ENCODE data around the gene IFIT5.
A peak's percentile ranks its signal among the peaks of the same experiment; 100 is the strongest.
"Not testable (repeated sequence)": the region's sequence is repeated elsewhere in the genome, so short reads cannot be mapped to it uniquely, and the experiment has no call there.

IFIT5 gene

DNA sequence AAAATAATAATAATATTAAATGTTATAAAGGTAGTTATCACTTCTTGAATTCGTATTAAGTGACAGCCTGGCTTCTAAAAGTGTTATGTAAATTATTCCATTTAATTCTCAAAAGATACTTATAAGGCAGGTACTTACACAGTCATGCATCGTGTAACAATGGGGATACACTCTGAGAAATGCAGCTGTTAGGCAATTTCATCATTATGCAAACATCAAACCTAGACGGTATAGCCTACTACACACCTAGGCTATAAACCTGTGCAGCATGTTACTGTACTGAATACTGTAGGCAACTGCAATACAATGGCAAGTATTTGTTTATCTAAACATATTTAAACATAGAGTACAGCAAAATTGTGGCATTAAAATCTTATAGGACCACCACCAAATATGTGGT, 20.5 kb upstream of the IFIT5 start:
- FAIRE-seq = no peak

DNA sequence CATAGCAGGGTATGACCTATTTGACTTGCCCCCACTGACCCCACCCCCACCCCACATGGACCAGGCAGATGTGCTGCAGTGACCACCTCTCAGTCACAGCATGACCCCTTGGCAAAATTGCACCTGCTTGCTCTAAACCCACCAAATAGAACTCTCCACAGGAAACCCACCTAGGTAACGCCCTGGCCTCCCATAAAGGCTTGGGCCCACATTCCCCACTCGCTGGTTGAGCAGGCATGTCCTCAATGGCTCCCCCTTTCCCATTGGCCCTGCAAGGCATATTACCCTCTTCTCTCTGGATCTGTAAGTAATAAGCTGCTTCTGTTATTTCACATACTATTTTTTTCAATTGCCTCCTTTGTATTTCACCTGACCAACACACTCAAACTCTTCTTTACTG, 19.2 kb upstream of the IFIT5 start:
- no peak for FAIRE-seq

DNA sequence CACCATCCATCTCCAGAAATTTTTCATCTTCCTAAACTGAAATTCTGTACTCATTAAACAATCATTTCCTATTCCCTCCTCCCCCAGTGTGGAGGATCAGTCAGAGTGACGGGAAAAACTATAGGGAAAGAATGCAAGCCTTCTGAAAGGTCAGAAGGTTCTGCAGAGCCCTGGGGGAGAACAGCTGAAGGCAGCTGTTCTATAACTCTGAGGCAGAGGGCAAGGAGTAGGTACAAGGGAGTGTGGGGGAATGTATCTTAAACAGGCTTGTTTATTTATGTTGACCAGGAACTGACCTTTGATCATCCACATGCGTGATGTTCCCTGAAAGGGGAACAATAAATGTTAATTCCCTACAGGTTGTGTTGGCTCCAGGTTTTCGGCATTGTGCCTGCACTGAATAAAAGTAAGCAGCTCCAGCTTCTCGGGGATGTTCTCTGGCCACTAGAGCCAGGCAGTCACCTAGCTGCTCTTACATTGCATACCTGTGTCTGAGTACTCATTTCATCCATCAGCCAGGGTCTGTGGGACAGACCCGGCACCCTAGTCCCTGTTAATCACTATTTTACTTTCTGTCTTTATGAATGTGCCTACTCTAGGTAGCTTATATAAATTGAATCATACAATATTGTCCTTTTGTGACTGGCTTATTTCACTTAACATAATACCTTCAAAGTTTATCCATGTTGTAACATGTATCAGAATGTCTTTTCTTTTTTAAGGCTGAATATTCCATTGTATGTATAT, 16.2 kb upstream of the IFIT5 start:
- FAIRE-seq = no peak

DNA sequence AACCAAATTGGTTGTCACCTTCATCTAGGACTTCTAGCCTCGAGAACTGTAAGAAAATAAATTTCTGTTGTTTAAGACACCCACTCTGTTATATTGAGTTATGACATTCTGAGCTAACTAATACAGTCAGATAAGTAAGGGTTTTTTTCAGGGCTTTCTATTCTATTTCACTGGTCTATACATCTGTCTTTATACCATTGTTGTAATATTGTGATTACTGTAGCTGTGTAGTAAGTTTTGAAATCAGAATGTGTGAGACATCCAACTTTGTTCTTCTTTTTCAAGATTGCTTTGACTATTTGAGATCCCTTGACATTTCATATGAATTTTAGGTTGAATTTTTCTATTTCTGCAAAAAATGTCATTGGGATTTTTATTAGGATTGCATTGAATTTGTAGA, 14.4 kb upstream of the IFIT5 start:
- no peak for FAIRE-seq

DNA sequence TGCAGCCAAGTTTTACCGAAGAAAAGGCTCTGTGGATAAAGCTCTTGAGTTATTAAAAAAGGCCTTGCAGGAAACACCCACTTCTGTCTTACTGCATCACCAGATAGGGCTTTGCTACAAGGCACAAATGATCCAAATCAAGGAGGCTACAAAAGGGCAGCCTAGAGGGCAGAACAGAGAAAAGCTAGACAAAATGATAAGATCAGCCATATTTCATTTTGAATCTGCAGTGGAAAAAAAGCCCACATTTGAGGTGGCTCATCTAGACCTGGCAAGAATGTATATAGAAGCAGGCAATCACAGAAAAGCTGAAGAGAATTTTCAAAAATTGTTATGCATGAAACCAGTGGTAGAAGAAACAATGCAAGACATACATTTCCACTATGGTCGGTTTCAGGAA, 11.3 kb upstream of the IFIT5 start:
- no peak for FAIRE-seq

DNA sequence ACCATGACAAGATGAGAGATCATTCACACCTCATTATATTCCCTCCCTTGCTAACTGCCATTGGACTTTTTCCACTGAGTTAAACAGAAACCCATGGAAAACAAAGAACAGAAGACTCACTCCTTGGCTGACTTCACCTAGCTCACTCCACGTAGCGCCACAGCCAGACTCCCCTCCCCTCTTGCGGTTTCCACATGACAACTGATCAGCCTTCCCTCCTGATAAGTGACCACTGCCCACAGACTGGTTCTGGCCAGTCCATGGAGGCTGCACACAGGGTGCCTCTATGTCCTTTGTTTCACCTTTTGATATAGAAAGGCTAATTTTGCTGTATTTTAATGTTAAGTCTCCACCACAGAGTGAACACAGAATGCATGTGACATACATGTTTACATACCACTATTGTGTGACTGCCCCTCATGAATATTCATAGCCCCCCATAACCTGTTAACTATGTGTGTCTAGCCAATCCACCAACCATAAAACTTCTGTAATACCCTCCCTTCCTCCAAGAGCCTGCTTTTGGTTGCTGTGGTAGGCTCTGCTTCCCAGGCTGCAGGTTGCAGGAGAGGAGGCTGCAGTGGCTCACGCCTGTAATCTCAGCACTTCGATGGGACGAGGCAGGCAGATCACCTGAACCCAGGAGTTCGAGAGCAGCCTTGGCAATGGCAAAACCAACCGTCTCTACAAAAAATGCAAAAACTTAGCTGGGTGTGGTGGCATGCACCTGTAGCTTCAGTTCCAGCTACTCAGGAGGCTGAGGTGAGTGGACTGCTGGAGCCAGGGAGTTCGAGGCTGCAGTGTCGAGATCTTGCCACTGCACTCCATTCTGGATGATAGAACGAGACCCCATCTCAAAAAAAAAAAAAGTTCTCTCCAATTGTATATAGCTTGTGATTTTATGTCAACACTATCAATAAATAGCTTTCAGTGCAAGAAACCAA, 10.0 kb upstream of the IFIT5 start:
- no peak for FAIRE-seq

DNA sequence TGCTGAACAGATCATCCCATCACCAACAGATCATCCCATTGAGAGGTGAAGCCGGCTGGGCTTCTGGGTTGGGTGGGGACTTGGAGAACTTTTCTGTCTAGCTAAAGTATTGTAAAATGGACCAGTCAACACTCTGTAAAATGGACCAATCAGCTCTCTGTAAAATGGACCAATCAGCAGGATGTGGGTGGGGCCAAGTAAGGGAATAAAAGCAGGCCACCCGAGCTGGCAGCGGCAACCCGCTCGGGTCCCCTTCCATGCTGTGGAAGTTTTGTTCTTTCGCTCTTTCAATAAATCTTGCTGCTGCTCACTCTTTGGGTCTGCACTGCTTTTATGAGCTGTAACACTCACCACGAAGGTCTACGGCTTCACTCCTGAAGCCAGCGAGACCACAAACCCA, 8.2 kb upstream of the IFIT5 start:
- not testable (repeated sequence) for FAIRE-seq

DNA sequence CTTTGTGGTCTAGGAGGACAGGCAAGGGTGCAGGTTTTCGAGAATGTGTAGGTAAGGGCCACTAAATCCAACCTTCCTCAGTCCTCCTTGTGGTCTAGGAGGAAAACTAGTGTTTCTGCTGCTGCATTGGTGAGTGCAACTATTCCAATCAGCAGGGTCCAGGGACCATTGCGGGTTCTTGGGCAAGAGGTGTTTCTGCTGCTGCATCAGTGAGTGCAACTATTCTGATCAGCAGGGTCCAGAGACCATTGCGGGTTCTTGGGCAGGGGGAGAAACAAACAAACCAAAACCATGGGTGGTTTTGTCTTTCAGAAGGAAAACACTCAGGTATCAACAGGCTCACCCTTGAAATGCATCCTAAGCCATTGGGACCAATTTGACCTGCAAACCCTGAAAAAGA, 6.6 kb upstream of the IFIT5 start:
- FAIRE-seq = not testable (repeated sequence)

DNA sequence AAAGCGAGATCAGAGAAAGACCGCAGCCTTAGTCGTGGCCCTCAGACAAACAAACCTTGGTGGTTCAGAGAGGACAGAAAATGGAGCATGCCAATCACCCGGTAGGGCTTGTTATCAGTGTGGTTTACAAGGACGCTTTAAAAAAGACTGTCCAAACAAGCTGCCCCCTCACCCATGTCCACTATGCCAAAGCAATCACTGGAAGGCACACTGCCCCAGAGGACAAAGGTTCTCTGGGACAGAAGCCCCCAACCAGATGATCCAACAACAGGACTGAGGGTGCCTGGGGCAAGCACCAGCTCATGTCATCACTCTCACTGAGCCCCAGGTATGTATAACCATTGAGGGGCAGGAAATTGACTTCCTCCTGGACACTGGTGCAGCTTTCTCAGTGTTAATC, 5.1 kb upstream of the IFIT5 start:
- FAIRE-seq = not testable (repeated sequence)

DNA sequence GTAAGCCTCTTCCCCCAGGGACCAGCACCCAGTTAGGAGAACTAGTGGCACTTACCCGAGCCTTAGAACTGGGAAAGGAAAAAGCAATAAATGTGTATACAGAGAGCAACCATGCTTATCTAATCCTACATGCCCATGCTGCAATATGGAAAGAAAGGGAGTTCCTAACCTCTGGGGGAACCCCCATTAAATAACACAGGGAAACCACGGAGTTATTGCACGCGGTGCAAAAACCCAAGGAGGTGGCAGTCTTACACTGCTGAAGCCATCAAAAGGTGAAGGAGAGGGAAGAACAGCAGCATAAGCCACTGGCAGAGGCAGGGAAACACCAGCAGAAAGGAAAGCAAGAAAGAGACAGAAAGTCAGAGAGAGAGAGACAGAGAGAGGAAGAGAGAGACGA, 3.8 kb upstream of the IFIT5 start:
- not testable (repeated sequence) for FAIRE-seq

DNA sequence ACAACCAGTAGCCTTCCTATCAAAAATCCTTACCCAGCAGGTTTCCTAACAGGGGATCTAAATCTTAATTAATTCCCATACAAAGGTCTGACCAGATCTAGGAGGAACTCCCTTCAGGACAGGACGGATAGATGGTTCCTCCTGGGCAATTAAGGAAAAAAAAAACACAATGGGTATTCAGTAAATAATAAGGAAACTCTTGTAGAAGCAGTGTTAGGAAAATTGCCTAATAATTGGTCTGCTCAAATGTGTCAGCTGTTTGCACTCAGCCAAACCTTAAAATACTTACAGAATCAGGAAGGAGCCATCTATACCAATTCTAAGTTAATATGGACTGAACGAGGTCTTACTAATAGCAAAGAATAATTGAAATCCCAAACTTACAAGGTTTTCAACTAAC, 3.2 kb upstream of the IFIT5 start:
- FAIRE-seq = not testable (repeated sequence)

DNA sequence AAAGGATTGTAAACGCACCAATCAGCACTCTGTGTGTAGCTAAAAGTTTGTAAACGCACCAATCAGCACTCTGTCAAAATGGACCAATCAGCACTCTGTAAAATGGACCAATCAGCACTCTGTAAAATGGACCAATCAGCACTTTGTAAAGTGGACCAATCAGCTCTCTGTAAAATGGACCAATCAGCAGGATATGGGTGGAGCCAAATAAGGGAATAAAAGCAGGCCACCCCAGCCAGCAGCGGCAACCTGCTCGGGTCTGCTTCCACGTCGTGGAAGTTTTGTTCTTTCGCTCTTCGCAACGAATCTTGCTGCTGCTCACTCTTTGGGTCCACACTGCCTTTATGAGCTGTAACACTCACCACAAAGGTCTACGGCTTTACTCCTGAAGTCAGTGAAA, 2.1 kb upstream of the IFIT5 start:
- not testable (repeated sequence) for FAIRE-seq

DNA sequence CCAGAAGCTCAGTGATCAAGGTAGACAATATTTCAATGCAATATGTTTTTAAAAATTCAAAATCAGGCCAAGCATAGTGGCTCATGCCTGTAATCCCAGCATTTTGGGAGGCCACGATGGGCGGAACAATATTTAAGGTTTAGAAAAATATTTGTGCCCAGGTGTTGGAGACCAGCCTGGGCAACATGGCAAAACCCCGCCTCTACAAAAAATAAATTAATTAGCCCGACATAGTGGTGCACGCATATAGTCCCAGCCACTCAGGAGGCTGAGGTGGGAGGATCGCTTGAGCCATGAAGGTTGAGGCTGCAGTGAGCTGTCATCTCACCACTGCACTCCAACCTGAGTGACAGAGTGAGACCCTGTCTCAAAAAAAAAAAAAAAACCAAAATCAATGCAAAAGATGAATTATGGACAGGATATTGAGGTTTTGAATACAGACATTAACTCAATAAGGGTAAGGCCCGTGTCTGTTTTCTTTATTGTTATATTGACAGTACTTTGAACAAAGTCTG, 913 bp upstream of the IFIT5 start:
- no peak for FAIRE-seq

DNA sequence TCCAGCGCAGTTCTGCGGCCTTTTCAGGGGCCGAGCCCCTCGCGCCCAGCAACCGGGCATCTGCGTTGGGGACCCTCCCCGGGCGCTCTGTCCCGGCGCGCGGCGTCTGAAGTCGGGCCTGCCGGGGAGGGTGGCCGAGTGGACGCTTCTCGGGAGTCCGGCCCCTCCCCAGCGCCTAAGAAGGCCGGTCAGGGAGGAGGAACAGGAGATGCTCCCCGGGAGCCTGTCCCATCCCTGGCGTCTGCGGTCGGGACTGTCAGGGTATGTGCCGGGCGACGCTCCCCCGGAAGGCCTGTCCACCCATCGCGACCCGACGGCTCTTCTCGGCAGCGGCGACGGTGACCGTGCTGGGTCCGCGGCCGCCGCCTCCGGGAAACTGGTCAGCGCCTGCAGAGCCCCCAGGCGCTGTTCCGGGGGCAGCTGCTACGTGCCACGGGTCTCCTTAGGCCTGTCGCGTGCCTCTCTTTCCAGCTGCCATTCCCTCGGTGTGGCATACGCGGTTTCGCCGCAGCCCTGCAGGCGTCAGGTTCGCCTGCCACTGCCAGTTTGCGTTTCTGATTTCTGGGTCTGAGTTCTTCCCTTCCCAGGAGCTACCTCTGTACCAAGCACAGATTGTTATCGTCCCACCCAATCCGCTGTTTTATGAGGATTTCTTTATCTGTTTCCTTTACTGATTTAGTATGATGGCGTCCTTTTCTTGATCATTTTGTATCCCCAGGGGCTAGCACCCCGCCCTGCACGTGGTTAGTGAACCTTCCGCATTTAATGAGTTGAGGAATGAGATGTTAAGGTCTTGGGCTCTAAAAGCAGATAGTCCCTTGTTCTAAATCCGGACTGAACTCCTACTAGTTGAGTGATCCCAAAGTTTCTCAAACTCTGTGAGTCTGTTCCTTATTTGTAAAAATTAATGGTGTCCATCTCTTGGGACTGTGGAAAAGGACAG, 782 bp downstream of the IFIT5 start:
- no peak for FAIRE-seq

DNA sequence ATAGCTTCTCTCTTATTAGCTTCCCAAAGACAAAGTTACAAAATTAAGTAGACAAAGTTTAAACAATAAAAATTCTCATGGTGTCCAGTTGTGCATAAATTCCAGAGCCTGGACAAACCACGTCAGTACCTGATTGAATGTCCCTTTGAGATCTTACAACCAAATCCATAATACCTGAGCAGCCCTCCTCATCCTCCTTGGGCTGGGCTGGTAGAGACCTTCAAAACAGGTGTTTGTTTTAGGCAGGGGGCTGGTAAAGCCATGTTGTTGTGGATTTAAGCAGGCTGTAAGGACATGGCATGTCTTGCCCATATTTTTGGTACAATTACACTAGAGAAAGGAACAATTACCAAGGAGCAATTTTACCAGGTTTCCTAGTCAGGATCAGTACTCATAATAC, 2.1 kb downstream of the IFIT5 start:
- no peak for FAIRE-seq

DNA sequence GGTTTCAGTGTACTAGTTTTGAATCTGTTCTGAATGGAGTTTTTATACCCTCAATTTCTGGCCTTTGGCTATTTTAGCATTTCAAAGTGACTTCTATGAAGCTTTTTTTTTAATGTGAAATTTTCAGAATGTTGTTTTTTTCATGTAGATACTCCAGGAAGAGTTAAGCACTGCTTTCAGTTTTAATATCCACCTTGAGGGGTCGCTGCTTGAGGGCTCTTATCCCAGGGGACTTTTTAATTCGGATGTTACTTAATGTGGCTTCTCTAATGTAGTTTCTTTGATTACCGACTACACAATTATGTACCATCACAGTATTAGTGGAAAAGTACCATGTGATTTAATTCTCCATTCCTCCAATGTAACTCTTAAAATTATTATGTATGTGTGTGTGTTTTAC, 5.2 kb downstream of the IFIT5 start:
- FAIRE-seq = no peak

DNA sequence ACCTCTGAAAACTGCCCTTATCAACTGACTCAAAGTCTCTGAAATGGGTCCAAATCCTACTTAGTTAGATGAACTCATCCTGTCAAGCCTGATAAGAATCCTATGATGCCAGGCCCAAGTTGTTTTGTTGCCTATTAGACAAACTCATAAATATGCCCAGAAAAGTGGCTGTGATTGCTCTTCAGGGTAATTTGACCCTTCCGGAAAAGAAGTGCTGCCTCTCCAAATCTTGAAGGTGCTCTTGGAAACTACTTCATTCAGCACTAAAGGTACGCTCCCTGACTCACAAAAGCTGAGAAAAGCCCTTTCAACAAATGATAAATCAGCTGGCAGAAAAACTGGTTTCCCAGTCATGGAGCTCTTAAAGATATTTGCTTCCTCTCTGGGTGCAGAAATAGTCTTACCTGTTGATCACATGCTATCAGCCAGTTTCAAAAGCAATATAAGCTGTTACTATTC, 6.7 kb downstream of the IFIT5 start:
- FAIRE-seq = no peak

DNA sequence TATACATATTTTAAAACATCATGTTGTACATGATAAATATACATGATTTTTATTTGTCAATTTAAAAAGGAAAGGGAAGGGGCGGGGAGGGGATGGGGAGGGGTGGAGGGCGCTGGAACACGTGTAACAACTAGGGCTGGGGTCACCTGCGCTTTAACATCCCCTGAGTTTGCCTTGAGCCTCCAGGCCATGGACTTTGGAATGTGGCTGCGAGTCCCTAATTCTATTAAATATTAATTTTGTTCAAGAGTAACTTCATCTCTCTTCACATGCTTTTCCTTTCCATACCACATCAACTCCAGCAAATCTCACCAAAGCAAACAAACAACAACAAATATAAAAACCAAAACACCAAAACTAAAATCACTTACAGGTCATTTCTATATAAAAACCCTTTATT, 10.6 kb downstream of the IFIT5 start:
- no peak for FAIRE-seq

DNA sequence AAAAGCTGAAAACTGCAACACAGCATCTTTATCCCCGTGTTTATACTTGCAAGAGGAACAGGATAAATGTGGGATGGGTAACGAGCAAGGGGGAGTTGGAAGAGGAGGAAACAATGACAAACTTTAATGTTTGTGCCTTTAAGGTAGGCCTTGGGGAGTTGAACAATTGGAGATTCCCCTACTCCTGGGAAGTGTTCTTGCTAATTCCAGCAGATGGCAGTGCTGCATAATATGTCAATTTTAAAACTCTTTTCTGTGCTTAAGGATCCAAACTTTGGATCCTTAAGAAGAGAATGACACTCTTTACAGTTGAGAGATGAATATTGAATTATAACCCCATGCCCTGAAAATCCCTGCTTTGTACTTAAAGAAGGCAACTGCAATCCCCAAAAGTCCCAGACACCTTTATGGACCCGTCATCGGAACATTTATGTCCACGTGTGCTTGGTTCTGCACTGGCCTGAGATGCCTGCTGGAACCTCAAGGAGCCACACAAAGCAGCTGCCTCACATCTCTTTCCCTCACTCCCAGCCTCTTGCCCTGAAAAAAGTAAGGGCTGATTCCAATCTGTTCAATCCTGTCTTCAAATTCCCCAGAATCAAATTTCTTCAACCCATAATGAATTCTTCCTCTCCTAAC, 12.0 kb downstream of the IFIT5 start:
- peak; percentile 85 for FAIRE-seq

DNA sequence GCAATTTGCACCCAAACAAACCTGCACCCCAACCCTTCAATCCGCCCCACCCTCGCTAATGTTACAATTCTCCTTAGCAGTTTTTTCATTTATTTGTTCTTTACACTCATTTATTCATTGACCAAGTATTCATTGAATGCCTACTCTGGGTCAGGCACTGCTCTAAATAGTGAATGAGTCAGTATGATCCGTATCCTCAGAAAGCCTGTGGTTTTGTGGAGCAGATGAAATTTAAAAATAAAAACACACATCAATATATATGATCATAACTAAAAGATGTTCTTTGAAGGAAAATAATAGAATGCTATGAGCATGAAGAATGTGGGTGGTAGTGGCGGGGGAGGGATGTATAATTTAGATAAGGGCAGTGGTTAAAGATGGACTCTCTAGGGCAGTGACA, 13.3 kb downstream of the IFIT5 start:
- no peak for FAIRE-seq

DNA sequence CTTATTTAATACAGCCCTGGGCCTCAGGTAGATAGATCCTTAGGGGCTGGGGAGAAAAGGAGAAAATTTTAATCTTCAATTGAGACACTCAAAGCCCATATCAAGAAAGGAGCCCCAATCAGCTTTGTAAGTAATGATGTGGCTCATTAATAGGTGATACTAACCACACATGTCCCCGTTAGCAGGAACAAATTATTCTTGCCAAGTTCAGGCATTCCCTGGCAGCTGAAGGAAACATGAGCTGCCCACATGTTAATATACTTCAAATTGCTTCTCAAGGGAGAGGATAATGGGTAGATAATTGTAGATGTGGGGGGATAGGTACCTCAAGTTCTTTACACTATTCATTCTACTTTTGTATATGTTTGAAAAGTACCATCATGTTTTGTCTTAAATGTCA, 14.5 kb downstream of the IFIT5 start:
- no peak for FAIRE-seq

DNA sequence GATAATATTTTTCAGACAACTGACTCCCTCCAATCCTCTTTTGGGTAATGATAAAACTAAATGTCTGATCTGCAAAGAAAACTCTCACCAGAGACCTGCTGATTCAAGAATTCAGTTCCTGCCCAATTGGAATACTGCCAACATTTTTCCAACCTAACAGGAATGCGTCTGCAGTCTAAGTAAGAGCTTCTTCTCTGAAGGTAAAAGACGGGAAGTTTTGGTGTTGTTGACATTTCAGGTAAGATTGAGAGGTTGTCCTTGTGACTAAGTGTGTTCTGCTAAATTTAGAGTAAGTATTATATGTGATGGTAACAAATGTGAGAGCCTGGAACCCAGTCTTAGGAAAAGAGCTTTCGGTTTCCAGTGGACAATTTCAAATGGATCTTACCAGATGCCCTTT, 17.6 kb downstream of the IFIT5 start:
- FAIRE-seq = no peak

All from G401.6 (cell line).